ENCODE measurements around the gene DBP.

- TF ChIP-seq YY1 (IDR thresholded peaks at IDR 0.05; ENCODE audit: low read depth) (no peak), CREB1 (IDR thresholded peaks at IDR 0.05; ENCODE audit: low read depth) (no peak), RAD21 (IDR thresholded peaks at IDR 0.05; ENCODE audit: low read depth) (no peak), EP300 (IDR thresholded peaks at IDR 0.05; ENCODE audit: borderline replicate concordance) (no peak), EGR1 (IDR thresholded peaks at IDR 0.05) (no peak), CEBPB (IDR thresholded peaks at IDR 0.05) (no peak), ZBTB7A (IDR thresholded peaks at IDR 0.05; ENCODE audit: low read depth) (no peak), TAF1 (IDR thresholded peaks at IDR 0.05; ENCODE audit: low read depth) (no peak)
- TF ChIP-seq, protein P1, sequence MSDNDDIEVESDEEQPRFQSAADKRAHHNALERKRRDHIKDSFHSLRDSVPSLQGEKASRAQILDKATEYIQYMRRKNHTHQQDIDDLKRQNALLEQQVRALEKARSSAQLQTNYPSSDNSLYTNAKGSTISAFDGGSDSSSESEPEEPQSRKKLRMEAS (IDR thresholded peaks at IDR 0.05): 0 out of 2 replicates have a peak, but pooled peaks have one; percentile 30
- TF ChIP-seq, protein P2, sequence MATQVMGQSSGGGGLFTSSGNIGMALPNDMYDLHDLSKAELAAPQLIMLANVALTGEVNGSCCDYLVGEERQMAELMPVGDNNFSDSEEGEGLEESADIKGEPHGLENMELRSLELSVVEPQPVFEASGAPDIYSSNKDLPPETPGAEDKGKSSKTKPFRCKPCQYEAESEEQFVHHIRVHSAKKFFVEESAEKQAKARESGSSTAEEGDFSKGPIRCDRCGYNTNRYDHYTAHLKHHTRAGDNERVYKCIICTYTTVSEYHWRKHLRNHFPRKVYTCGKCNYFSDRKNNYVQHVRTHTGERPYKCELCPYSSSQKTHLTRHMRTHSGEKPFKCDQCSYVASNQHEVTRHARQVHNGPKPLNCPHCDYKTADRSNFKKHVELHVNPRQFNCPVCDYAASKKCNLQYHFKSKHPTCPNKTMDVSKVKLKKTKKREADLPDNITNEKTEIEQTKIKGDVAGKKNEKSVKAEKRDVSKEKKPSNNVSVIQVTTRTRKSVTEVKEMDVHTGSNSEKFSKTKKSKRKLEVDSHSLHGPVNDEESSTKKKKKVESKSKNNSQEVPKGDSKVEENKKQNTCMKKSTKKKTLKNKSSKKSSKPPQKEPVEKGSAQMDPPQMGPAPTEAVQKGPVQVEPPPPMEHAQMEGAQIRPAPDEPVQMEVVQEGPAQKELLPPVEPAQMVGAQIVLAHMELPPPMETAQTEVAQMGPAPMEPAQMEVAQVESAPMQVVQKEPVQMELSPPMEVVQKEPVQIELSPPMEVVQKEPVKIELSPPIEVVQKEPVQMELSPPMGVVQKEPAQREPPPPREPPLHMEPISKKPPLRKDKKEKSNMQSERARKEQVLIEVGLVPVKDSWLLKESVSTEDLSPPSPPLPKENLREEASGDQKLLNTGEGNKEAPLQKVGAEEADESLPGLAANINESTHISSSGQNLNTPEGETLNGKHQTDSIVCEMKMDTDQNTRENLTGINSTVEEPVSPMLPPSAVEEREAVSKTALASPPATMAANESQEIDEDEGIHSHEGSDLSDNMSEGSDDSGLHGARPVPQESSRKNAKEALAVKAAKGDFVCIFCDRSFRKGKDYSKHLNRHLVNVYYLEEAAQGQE (IDR thresholded peaks at IDR 0.05; ENCODE audit: low read depth): no peak
Observed at GRCh38 chr19:48656840-48657474, 19.8 kb upstream of the DBP start.

Data from Ishikawa (cell line).